A673 (cell line): ENCODE data around the gene DHRSX. TPM values are rescaled to one million over a fixed set of nuclear protein-coding genes. Genes with fewer than 3 reads are reported as not detected.
"Not testable (repeated sequence)": the region's sequence is repeated elsewhere in the genome, so short reads cannot be mapped to it uniquely, and the experiment has no call there.

Experiments
- BruUV-seq: library from RNA; stranded (reverse); fragments of 400-500 nt; replicated peaks from 2 replicates; lab custom pipeline; 2021; lab: Mats Ljungman, UMichigan
- CTCF ChIA-PET: fragments of 300-600 bp; sonication (Branson Sonifier 250); formaldehyde crosslinking; loops from one replicate; lab custom pipeline; 2022; ENCODE audit warnings: antibody characterized with exemption; lab: Charles Lee
- POLR2A ChIA-PET: fragments of 300-600 bp; sonication (Branson Sonifier 250); formaldehyde crosslinking; loops from one replicate; lab custom pipeline; 2022; ENCODE audit warnings: antibody characterized with exemption; ENCODE audit not compliant: low non-redundant PET; lab: Charles Lee
- DNase-seq: peaks from one replicate; pipeline ENCODE4 v3.0.0-alpha.2; 2015; ENCODE audit warnings: low spot score
- H3K27ac ChIP-seq: fragments of 200-600 bp; sonication (generic); 2 replicates; pipeline ENCODE4 v1.5.1; 2016; ENCODE audit warnings: mixed run types, low read depth, mild to moderate bottlenecking, mixed read lengths, antibody characterized with exemption, low read length; ENCODE audit not compliant: poor library complexity, severe bottlenecking
- H3K27me3 ChIP-seq: fragments of 200-600 bp; sonication (generic); replicated peaks from 2 replicates; pipeline ENCODE4 v1.6.1; 2017; ENCODE audit warnings: mixed run types, low read depth, mild to moderate bottlenecking, mixed read lengths, antibody characterized with exemption, low read length; ENCODE audit not compliant: insufficient read depth, poor library complexity
- H3K36me3 ChIP-seq: fragments of 200-600 bp; sonication (generic); 2 replicates; pipeline ENCODE4 v1.6.1; 2016; ENCODE audit warnings: mixed run types, mild to moderate bottlenecking, mixed read lengths, antibody characterized with exemption, low read length; ENCODE audit not compliant: insufficient read depth, poor library complexity, severe bottlenecking
- H3K4me1 ChIP-seq: fragments of 200-600 bp; sonication (generic); 2 replicates; pipeline ENCODE4 v1.6.1; 2017; ENCODE audit warnings: mixed run types, mild to moderate bottlenecking, mixed read lengths, antibody characterized with exemption, low read length; ENCODE audit not compliant: insufficient read depth, poor library complexity, severe bottlenecking
- H3K4me3 ChIP-seq: fragments of 200-600 bp; sonication (generic); 2 replicates; pipeline ENCODE4 v1.5.1; 2016; ENCODE audit warnings: low read depth, mixed run types, mild to moderate bottlenecking, mixed read lengths, low read length; ENCODE audit not compliant: poor library complexity, severe bottlenecking
- H3K9me3 ChIP-seq: fragments of 200-600 bp; sonication (generic); 2 replicates; pipeline ENCODE4 v1.6.1; 2016; ENCODE audit warnings: mixed run types, low read depth, mild to moderate bottlenecking, mixed read lengths, antibody characterized with exemption, low read length; ENCODE audit not compliant: poor library complexity, severe bottlenecking
- EZH2 ChIP-seq: fragments of 200-600 bp; sonication (generic); IDR thresholded peaks from 2 replicates; pipeline ENCODE4 v1.6.1; 2017; ENCODE audit warnings: borderline replicate concordance, low read depth, mild to moderate bottlenecking, mixed read lengths, antibody characterized with exemption, low read length; ENCODE audit not compliant: poor library complexity, severe bottlenecking
- intact Hi-C: fragments of 100-400 bp; cut with micrococcal nuclease; formaldehyde crosslinking; loops from one replicate; pipeline ENCODE4 v1.10.0; 2022; ENCODE audit not compliant: unreplicated experiment
- total RNA-seq: library from RNA; stranded (reverse); gene quantifications from 2 replicates; pipeline ENCODE4 v1.2.3, GENCODE V29; 2021
- TF ChIP-seq, protein P1 (sequence below): fragments of 300-800, 200-600 bp; sonication (generic); conservative IDR thresholded peaks from 2 replicates; pipeline ENCODE4 v1.5.1; 2017; ENCODE audit warnings: low read depth, mild to moderate bottlenecking, antibody characterized with exemption, low read length, moderate library complexity, mixed read lengths

DHRSX gene
- total RNA-seq, 1 experiment from 2014 or later: 30.2 TPM

DNA sequence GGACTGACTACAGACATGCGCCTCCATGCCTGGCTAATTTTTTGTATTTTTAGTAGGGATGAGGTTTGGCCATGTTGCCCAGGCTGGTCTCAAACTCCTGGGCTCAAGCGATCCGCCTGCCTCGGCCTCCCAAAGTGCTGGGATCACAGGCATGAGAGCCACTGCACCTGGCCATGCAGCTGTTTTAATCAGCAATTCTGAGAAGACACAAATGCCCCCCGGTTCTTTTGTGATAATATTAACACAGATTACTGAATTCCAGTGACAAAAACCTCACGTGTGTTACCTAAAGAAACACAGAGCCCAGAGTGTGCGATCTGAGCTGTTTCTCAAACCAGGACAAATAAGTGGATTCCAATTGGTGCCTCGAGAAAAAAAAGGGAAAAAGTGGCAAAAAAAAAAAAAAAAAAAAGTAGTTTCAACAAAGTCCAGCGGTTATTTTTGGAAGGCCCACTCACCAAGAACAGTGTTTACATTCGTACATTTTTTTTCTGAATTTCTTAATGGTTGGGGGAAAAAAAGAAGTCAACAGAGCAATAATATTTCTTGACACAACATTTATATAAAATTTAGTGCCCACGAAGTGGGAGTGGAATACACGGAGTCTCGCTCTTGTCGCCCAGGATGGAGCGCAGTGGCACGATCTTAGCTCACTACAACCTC lies 17.2 kb downstream of the DHRSX start:
- intact Hi-C loops: no loop called here
- Histone ChIP-seq H3K27me3 (no peaks in the 10 kb centered on the region), H3K4me3 (no peak overlapping the region), H3K4me1 (no peaks in the 10 kb centered on the region), H3K27ac (no peak overlapping the region), H3K9me3 (no peaks in the 10 kb centered on the region), H3K36me3 (peaks cover 26% of the 10 kb centered on the region)
- POLR2A ChIA-PET: no interaction called here
- no peak for DNase-seq
- no peak for TF ChIP-seq EZH2
- TF ChIP-seq, protein P1, sequence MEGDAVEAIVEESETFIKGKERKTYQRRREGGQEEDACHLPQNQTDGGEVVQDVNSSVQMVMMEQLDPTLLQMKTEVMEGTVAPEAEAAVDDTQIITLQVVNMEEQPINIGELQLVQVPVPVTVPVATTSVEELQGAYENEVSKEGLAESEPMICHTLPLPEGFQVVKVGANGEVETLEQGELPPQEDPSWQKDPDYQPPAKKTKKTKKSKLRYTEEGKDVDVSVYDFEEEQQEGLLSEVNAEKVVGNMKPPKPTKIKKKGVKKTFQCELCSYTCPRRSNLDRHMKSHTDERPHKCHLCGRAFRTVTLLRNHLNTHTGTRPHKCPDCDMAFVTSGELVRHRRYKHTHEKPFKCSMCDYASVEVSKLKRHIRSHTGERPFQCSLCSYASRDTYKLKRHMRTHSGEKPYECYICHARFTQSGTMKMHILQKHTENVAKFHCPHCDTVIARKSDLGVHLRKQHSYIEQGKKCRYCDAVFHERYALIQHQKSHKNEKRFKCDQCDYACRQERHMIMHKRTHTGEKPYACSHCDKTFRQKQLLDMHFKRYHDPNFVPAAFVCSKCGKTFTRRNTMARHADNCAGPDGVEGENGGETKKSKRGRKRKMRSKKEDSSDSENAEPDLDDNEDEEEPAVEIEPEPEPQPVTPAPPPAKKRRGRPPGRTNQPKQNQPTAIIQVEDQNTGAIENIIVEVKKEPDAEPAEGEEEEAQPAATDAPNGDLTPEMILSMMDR: no peak
- CTCF ChIA-PET: no interaction called here
- no TSS peak for BruUV-seq

DNA sequence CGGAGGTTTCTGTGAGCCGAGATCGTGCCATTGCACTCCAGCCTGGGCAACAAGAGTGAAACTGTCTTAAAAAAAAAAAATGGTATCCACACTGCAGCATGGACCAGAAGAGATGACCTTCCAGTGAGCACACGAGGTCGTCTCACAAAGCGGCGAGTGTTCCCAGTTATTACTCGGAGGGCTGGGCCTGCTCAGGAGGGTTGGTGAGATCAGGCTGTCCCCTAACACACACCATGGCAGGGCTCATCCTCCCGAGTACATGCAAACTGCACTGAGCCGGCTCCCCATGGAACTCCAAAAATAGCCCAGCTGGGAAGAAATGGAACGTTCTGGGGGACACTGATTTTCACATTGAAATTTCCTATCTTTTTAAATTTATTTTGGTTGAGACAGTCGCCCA lies 19.2 kb downstream of the DHRSX start:
- POLR2A ChIA-PET, H3K27ac ChIP-seq, H3K9me3 ChIP-seq, DNase-seq, BruUV-seq, H3K4me1 ChIP-seq, H3K4me3 ChIP-seq, H3K27me3 ChIP-seq, intact Hi-C loops, CTCF ChIA-PET, H3K36me3 ChIP-seq: not testable (repeated sequence)

DNA sequence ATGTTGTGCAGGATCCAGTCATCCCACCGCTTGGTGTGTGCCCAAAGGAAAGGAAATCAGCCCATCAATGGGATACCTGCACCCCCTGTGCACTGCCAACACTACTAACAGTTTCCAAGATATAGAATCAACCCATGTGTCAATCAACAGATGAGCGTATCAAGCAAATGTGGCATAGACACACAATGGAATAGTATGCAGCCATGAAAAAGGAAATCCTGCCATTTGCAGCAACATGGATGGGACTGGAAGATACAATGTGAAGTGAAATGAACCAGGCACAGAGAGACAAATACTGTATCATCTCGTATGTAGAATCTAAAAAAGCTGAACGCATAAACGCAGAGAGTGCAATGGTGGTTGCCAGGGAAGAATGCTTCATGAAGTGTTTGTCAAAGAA lies 20.8 kb downstream of the DHRSX start:
- intact Hi-C loops: not testable (repeated sequence)

DNA sequence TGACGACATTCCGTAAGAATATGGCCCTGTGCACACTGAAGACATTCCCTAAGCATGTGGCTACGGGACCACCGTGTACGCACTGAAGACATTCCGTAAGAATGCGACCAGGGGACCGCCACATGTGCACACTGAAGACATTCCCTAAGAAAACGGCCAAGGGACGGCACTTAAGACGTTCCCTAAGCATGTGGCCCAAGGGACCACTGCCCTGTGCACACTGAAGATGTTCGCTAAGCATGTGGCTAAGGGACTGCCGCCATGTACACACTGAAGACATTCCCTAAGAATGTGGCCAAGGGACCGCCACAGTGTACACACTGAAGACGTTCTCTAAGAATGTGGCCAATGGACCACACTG lies 21.4 kb downstream of the DHRSX start:
- no peak overlapping the region for H3K4me3 ChIP-seq
- TF ChIP-seq, protein P1: no peak
- TF ChIP-seq EZH2: no peak
- no peak overlapping the region for H3K27ac ChIP-seq
- ChIA-PET POLR2A (no interaction called here), CTCF (no interaction called here)
- no peaks in the 10 kb centered on the region for H3K9me3 ChIP-seq
- intact Hi-C loops: no loop called here
- no peaks in the 10 kb centered on the region for H3K36me3 ChIP-seq
- H3K27me3 ChIP-seq: no peaks in the 10 kb centered on the region
- DNase-seq: no peak
- BruUV-seq: no TSS peak
- no peaks in the 10 kb centered on the region for H3K4me1 ChIP-seq

More for the DNA sequence above, 20.8 kb downstream of the DHRSX start:
- DNase-seq, POLR2A ChIA-PET, BruUV-seq, H3K9me3 ChIP-seq, H3K27me3 ChIP-seq, H3K36me3 ChIP-seq, H3K27ac ChIP-seq, H3K4me3 ChIP-seq, CTCF ChIA-PET, H3K4me1 ChIP-seq: not testable (repeated sequence)
